ENCODE data around the gene SLC27A5.

SLC27A5 gene

DNA sequence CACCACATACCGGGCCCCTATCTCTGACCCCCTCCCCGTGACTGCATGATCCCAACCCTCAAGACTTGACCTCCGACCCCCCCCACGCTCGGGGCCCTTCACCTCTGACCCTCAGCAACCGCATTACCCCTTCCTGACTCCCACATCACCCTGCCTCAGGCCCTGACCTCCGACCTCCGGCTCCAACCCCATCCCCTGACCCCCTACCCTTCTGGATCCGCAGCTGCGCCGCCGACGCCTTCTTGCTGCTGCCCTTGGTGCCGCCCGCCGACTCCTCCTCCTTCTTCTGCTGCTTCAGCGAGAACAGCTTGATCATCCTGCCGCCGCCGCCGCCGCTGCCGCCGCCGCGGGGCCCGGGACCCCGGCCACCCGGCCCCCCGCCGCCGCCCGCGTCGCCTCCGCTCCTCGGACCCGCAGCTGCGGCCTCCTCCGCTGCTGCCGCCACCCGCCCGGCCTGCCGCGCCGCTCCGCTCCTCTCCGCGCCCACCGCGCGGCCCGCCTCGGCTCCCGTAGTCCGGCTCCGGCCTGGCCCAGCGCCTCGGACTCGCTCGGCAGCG is 46.4 kb upstream of the SLC27A5 start, which contains the start of gene UBE2M:
Gene UBE2M (minus strand): TSS at position 546 of the 557 bp plus-strand sequence. CDS start 230 bp downstream, at position 316.
- TF ChIP-seq, protein P1, sequence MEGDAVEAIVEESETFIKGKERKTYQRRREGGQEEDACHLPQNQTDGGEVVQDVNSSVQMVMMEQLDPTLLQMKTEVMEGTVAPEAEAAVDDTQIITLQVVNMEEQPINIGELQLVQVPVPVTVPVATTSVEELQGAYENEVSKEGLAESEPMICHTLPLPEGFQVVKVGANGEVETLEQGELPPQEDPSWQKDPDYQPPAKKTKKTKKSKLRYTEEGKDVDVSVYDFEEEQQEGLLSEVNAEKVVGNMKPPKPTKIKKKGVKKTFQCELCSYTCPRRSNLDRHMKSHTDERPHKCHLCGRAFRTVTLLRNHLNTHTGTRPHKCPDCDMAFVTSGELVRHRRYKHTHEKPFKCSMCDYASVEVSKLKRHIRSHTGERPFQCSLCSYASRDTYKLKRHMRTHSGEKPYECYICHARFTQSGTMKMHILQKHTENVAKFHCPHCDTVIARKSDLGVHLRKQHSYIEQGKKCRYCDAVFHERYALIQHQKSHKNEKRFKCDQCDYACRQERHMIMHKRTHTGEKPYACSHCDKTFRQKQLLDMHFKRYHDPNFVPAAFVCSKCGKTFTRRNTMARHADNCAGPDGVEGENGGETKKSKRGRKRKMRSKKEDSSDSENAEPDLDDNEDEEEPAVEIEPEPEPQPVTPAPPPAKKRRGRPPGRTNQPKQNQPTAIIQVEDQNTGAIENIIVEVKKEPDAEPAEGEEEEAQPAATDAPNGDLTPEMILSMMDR (conservative IDR thresholded peaks at IDR 0.05; ENCODE audit: low read depth, low read length) = no peak
- H3K4me3 ChIP-seq (ENCODE audit: low read depth, low read length) = peak within 1 kb of the TSS; percentile 98
- peak; percentile 64 for DNase-seq (ENCODE audit: low read depth)

DNA sequence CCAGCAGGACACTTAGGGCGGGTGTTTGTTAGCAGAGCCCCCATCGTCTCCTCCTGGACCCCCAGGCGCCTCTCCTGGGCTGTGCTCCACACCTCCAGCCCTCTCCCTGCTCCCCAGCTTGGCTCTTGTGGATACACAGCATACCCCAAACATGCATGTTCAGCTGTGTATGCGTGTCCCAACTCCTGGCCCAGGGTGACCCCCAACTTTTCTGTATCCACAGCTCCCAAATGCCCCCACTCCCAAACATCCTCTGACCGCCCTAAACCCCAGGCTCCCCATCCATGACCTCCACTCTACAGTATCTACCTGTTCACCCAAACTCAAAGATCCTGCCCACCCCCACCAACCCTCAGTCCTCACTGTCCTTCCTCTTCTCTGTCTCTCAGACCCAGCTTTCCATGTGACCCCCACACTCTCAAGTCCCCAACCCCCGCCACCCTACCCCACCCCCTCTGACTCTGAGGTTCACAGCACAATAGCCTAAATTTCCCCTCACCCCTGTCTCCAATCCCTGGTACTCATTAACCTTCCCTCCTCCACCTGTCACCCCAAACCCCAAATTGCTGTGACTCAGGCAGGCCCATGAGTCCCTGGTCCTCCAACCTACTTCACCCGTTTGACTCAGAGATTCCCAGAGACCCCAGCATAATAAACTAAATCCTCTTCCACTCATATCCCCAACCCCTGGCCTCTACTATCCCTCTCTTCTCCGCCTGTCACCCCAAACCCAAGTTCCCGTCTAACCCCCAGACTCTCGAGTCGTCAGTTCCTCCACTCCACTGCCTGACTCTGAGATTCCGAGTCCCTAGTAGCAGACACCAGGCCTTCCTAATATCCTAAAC is 45.7 kb upstream of the SLC27A5 start:
- peak overlapping the region; percentile 98 for H3K4me3 ChIP-seq (ENCODE audit: low read depth, low read length)
- no peak for DNase-seq (ENCODE audit: low read depth)
- TF ChIP-seq, protein P1 (conservative IDR thresholded peaks at IDR 0.05; ENCODE audit: low read depth, low read length) = no peak

DNA sequence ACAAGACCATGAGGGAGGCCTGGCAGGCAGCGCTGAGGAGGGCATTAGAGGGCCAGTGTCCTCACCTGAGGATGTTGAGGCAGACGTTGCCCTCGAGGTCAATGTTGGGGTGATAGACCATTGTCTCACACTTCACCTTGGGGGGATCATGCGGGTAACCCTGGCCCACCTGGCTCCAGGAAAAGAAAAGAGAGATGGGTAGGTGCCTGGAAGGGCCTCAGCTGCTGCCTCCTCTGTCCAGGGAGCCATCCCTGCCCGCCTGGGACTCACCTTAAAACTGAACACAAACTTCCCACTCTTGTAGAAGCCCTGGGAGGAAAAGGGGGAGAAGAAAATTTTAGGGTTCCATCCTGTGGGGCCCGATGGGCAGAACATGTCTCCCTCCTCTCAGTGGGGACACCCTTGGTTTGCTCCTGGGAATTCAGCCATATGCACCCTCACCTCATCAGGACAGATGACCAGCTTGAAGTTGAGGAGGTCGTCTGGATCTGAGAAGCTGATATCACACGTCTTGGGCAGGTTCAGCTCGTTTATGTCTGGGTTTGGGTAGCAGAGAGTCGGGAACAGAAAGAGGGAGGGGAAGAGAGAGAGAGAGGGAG is 44.9 kb upstream of the SLC27A5 start:
- DNase-seq (ENCODE audit: low read depth) = no peak
- peak overlapping the region; percentile 98 for H3K4me3 ChIP-seq (ENCODE audit: low read depth, low read length)
- TF ChIP-seq, protein P1 (conservative IDR thresholded peaks at IDR 0.05; ENCODE audit: low read depth, low read length) = no peak

DNA sequence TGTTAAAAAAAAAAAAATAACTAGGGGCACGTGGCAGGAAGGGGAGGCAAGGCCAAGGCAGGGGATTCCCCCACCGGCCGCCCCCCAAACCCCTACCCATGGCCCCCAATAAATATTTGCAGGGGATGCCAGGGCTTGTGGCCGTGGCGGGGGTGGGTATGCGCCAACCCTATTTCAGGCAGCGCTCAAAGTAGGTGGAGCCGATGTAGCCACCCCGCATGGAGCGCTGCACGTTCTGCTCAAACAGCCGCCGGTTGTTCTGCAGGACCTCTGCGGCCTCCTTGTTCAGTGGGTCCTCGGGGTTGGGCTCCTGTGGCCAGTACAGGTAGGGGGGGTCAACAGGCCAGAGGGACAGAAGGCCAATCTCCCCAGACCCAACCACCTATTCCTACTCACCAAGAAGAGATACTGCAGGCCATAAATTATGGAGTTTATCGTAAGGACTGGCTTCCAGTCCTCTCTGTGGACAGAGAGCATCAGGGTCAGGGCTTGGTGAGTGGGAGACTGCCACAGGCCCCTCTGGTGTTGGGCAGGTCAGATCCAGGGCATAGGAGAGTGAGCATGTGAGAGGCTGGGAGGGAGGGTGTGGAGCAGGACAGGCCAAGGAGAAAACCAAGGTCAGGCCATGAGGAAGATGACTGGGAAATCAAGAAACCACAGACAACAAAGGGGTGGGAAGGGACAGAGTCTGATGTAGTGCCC is 44.3 kb upstream of the SLC27A5 start:
- DNase-seq (ENCODE audit: low read depth) = no peak
- TF ChIP-seq, protein P1 (conservative IDR thresholded peaks at IDR 0.05; ENCODE audit: low read depth, low read length) = no peak
- H3K4me3 ChIP-seq (ENCODE audit: low read depth, low read length) = no peak overlapping the region

DNA sequence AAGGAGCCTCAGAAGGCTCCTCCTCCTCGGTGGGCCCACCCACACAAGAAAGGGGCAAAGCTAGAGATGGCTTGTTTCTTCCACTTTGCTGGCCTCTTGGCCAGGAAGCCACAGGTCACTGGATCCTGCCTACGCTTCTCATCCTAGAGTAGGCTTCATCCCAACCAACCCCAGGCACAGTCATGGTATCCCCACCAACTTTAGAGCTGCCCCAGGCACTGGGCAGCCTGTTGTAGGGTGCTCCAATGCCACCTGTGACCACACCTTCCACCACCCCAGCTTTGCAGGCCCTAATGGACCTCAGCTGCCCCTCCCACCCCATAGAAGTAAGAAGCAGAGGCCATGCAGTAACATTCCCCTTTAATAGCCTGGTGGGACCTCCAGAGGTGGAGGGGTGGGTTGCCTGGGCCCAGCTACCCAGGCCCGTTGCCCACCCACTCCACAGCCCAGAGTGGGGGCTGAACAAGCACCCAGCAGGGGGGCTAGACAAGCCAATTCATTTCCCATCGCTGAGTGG is 43.6 kb upstream of the SLC27A5 start:
- TF ChIP-seq, protein P1 (conservative IDR thresholded peaks at IDR 0.05; ENCODE audit: low read depth, low read length) = no peak
- no peak for DNase-seq (ENCODE audit: low read depth)
- peak overlapping the region; percentile 86 for H3K4me3 ChIP-seq (ENCODE audit: low read depth, low read length)

DNA sequence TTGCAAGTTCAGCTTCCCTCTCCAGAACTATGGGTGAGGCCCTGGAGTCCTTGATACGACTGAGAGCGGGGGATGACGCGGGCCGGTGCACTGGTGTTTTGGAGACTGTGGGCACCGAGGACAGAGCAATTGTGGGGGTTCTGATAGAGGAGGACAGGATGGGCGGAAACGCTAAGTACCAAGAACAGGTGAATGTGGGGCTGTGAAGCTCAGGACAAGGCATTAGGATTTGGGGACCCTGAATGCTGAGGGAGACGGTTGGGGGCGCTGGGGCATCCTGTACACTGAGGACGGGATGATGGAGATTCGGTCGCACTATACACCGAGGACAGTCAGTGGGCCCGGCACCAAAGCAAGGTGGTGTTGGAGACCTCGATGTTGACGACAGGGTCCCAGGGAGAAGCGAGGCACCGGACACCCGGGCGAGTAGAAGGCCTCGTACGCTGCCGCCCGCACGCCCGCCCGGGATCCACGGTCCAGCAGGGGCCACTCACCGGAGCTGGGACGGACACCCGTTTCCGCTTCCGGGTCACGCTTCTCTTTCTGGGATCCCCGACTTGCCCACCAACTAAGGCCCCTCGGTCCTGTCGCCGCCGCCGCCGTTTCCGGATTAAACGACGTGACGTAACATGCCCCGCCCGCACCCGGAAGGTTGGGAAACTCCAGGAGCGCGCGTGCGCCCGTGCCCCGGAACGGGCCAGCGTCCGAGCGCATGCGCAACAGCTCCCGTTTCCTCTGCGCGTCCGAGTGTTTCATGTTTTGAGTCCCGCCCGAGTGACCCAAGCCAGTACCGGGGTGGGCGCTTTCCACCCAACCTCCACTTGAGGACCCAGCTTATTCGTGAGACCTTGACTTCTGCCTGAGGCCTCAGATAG is 42.9 kb upstream of the SLC27A5 start, which contains the start of gene CHMP2A:
Gene CHMP2A (minus strand): TSS at position 612 of the 875 bp plus-strand sequence. CDS start 893 bp downstream, outside the sequence.
- peak; percentile 98 for DNase-seq (ENCODE audit: low read depth)
- H3K4me3 ChIP-seq (ENCODE audit: low read depth, low read length) = peak within 1 kb of the TSS; percentile 86
- TF ChIP-seq, protein P1 (conservative IDR thresholded peaks at IDR 0.05; ENCODE audit: low read depth, low read length) = peak; percentile 7

Data from choroid plexus epithelial cell (primary cell).